ENCODE measurements around the gene HOXA5. TPM values are rescaled to one million over a fixed set of nuclear protein-coding genes. Genes with fewer than 3 reads are reported as not detected.

Gene HOXA5
- total and polyA plus RNA-seq, 11 donors, result 0.07 to 2.8 (median 0.36) TPM; not detected in 7

DNA sequence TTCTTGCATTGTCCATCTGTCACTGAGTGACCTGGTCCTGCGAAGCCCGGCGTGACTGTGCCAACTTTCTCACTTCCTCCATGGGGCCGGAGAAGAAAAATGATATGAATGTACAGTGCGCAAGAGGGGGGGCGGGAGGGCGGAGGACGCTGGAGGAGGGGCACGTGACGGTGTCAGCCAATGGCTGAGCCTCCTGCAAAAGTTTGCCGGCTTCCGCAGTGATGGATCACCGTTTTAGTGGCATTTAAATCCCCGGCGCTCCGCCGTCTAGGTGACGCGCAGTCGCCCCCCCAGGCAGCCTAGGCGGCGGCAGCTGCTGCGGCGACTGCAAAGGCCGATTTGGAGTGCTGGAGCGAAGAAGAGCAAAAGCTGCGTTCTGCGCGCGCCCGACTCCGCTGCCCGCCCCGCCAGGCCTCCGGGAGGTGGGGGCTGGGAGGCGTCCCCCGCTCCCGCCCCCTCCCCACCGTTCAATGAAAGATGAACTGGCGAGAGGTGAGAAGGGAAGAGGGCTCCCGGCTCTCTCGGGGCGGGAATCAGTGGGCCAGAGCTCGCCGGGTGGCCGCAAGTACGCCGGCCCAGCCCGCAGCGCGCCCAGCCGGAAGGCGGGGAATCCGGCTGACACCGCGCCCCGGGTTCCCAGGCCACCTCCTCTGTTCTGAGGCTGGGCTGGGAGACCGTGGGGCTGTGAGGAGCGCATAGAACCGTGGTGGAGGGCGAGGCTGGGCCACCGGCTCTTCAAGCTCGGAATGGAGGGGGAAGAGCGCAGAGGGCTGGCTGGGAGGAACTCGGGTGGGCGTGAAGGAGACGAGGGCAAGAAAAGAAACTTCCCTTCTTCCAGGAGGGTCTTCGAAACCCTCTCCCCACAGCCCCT is 47.3 kb downstream of the HOXA5 start, which contains the start of gene HOXA1:
TSS of gene HOXA1 (minus strand) at position 104 of the 871 bp plus-strand sequence. CDS start at position 16, 88 bp downstream.
- Histone ChIP-seq H3K4me1 (peaks cover 0 to 33% (median 15%) of the 10 kb centered on the region in 12 donors), H3K27ac (peak within 1 kb of the TSS; percentile 22 to 93 (median 73)), H3K27me3 (peaks cover 56 to 100% (median 87%) of the 10 kb centered on the region in 9 donors), H3K36me3 (no peaks in the 10 kb centered on the region), H3K9me3 (no peaks in the 10 kb centered on the region), H3K4me3 (peak within 1 kb of the TSS; percentile 49 to 85 (median 65))
- peak; percentile 43 to 79 (median 66) for DNase-seq
- 0 to 2% (median 1%) methylated on average over 55 to 68 of the region's 68 CpGs for WGBS, 4 donors
- TF ChIP-seq, protein P1, sequence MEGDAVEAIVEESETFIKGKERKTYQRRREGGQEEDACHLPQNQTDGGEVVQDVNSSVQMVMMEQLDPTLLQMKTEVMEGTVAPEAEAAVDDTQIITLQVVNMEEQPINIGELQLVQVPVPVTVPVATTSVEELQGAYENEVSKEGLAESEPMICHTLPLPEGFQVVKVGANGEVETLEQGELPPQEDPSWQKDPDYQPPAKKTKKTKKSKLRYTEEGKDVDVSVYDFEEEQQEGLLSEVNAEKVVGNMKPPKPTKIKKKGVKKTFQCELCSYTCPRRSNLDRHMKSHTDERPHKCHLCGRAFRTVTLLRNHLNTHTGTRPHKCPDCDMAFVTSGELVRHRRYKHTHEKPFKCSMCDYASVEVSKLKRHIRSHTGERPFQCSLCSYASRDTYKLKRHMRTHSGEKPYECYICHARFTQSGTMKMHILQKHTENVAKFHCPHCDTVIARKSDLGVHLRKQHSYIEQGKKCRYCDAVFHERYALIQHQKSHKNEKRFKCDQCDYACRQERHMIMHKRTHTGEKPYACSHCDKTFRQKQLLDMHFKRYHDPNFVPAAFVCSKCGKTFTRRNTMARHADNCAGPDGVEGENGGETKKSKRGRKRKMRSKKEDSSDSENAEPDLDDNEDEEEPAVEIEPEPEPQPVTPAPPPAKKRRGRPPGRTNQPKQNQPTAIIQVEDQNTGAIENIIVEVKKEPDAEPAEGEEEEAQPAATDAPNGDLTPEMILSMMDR (IDR thresholded peaks at IDR 0.05), result no peak
- TF ChIP-seq POLR2A (IDR thresholded peaks at IDR 0.05), result peak in 1 of 2 donors; percentile 56
- intact Hi-C loops (cut with DNase I), result loop anchor here in 1 of 10 donors (5.0 kb wide), 1 partner anchor 36 kb away; the partner anchor contains the start of gene HOXA4
- ATAC-seq, result peak; percentile 47 to 82 (median 78)

DNA sequence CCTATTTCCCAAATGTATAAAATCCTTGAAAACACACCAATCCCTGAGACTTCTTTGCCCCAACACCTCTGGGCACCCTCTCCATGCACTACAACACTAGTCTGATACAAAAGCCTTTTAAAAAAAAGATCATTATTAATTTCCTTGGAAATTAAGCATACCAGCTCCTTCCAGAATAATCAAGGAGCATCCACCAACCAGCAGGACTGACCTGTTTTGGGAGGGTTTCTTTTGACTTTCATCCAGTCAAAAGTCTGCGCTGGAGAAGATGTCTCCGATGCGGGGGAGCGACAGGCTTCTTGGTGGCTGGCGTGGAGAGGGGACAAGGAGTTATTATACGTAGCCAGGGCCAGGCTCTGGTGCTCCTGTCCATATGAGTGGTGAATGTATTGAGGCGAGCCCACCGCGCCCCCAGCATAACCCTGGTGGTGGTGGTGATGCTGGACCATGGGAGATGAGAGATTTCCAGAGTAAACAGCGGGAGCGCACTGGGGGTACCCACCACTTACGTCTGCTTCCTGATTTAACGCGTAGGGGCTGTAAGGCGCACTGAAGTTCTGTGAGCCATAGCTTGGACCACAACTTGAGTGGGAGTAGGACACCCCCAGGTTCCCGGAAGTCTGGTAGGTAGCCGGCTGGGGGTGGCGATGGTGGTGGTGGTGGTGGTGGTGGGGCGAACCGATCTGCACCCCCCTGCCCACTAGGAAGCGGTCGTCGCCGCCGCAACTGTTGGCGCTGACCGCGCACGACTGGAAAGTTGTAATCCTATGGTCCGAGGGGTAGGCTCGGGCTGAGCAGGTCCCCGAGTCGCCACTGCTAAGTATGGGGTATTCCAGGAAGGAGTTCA is 48.2 kb downstream of the HOXA5 start:
- Histone ChIP-seq H3K27ac (peak overlapping the region in 1 of 12 donors; percentile 93), H3K27me3 (peaks cover 53 to 100% (median 82%) of the 10 kb centered on the region in 9 donors), H3K9me3 (no peaks in the 10 kb centered on the region), H3K36me3 (no peaks in the 10 kb centered on the region), H3K4me3 (peak overlapping the region; percentile 49 to 85 (median 65)), H3K4me1 (peaks cover 0 to 32% (median 12%) of the 10 kb centered on the region in 12 donors)
- intact Hi-C loops (cut with DNase I), result loop anchor here in 1 of 10 donors (5.0 kb wide), 1 partner anchor 37 kb away; the partner anchor contains the start of gene HOXA4
- peak in 1 of 4 donors; percentile 8 for ATAC-seq
- 3 to 16% (median 6%) methylated on average over 21 to 33 of the region's 33 CpGs for WGBS, 4 donors
- DNase-seq, result peak in 1 of 5 donors; percentile 61
- TF ChIP-seq, protein P1 (IDR thresholded peaks at IDR 0.05), result no peak
- TF ChIP-seq POLR2A (IDR thresholded peaks at IDR 0.05), result no peak

DNA sequence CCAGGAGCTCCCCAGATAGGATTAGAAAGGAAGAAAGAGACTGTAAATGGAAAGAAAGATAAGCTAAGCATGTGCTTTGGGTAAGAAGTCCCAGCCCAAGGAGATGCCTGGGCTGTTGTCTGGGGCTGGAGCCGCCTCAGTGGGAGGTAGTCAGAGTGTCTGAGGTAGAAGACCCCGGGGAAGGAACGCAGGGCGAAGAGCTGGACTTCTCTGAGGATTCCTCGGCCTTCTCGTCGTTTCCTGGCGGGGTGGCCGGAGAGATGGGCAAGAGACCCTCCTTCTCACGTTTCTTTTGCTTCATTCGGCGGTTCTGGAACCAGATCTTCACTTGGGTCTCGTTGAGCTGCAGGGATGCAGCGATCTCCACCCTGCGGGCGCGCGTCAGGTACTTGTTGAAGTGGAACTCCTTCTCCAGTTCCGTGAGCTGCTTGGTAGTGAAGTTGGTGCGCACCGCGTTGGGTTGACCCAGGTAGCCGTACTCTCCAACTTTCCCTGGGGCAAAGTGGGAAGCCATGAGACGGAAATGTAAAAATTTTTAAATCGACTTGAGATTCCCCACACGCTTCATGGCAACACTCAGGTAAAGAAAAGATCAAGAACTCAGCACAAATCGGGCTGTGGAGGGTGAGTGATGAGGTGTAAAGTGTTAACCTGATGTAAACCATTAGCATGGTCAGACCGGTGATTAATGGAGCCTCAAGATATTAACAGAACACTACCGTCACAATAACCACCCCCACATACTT is 49.0 kb downstream of the HOXA5 start:
- no peak for TF ChIP-seq POLR2A (IDR thresholded peaks at IDR 0.05)
- TF ChIP-seq, protein P1 (IDR thresholded peaks at IDR 0.05), result no peak
- peaks cover 48 to 100% (median 80%) of the 10 kb centered on the region in 9 donors for H3K27me3 ChIP-seq

More for the DNA sequence above, 49.0 kb downstream of the HOXA5 start:
- intact Hi-C loops (cut with DNase I), result loop anchor here in 1 of 10 donors (5.0 kb wide), 1 partner anchor 38 kb away; the partner anchor contains the start of gene HOXA4
- Histone ChIP-seq H3K36me3 (no peaks in the 10 kb centered on the region), H3K9me3 (no peaks in the 10 kb centered on the region), H3K4me1 (peaks cover 0 to 32% (median 12%) of the 10 kb centered on the region in 12 donors), H3K4me3 (no peak overlapping the region), H3K27ac (no peak overlapping the region)
- DNase-seq (no peak), ATAC-seq (no peak)
- WGBS, 4 donors, result 10 to 32% (median 18%) methylated on average over 28 to 29 of the region's 29 CpGs

Measured in heart left ventricle (tissue), 16 donors.